CD4-positive, alpha-beta T cell (primary cell): ENCODE data around the gene CRAMP1. TPM values are rescaled to one million over a fixed set of nuclear protein-coding genes. Genes with fewer than 3 reads are reported as not detected.

Source experiments
- ATAC-seq: fragments of 200-7000 bp; cut with Tn5 transposase; one replicate; pipeline ENCODE4 v1.10.0; 2022; ENCODE audit warnings: mild to moderate bottlenecking; ENCODE audit not compliant: poor library complexity
- CTCF ChIA-PET: fragments of 350-600 bp; sonication (Branson Sonifier 250); formaldehyde crosslinking; loops from one replicate; lab custom pipeline; 2021; ENCODE audit warnings: antibody characterized with exemption, inconsistent platforms; lab: Charles Lee
- POLR2A ChIA-PET: fragments of 350-600 bp; sonication (Branson Sonifier 250); formaldehyde crosslinking; loops from one replicate; lab custom pipeline; 2021; ENCODE audit warnings: antibody characterized with exemption, inconsistent platforms; lab: Charles Lee
- DNase-seq, 14 experiments: peaks; one replicate each; pipeline ENCODE4 v3.0.0-alpha.2; 2013 to 2020; ENCODE audit warnings: mixed read lengths in 2 of 14
- H3K27ac ChIP-seq, 2 donors: one replicate each; pipeline versions ENCODE4 v1.5.1 to v1.7.0; 2013; ENCODE audit warnings: low read length in 2 of 2, low read depth in 1 of 2, mild to moderate bottlenecking in 1 of 2
- H3K27me3 ChIP-seq, 2 experiments: 1 replicate in 1 of 2; 2 replicates in 1 of 2; pipeline versions ENCODE4 v1.6.1 to v1.7.0; 2013; ENCODE audit warnings: low read length in 2 of 2, control low read depth in 1 of 2, mild to moderate bottlenecking in 1 of 2, moderate library complexity in 1 of 2; ENCODE audit not compliant: insufficient read depth in 2 of 2, control insufficient read depth in 1 of 2
- H3K36me3 ChIP-seq: one replicate; pipeline ENCODE4 v1.6.1; 2013; ENCODE audit warnings: low read length, control low read depth; ENCODE audit not compliant: insufficient read depth
- H3K4me1 ChIP-seq: one replicate; pipeline ENCODE4 v1.6.1; 2013; ENCODE audit warnings: low read length, control low read depth; ENCODE audit not compliant: insufficient read depth
- H3K4me3 ChIP-seq: one replicate; pipeline ENCODE4 v1.5.1; 2013; ENCODE audit warnings: mild to moderate bottlenecking, low read length, moderate library complexity
- H3K9me3 ChIP-seq, 2 experiments: 1 replicate in 1 of 2; 2 replicates in 1 of 2; pipeline versions ENCODE4 v1.6.1 to v1.7.0; 2013; ENCODE audit warnings: low read length in 2 of 2, mild to moderate bottlenecking in 2 of 2, control low read depth in 1 of 2, moderate library complexity in 1 of 2; ENCODE audit not compliant: control insufficient read depth in 1 of 2, insufficient read depth in 1 of 2
- H3K27ac Mint-ChIP-seq: one replicate; pipeline ENCODE4 v1.8.0; 2020; ENCODE audit warnings: mixed read lengths
- H3K27me3 Mint-ChIP-seq: one replicate; pipeline ENCODE4 v1.8.0; 2021; ENCODE audit warnings: mixed read lengths
- H3K36me3 Mint-ChIP-seq: one replicate; pipeline ENCODE4 v1.8.0; 2021; ENCODE audit warnings: low read depth, mixed read lengths
- H3K4me1 Mint-ChIP-seq: one replicate; pipeline ENCODE4 v1.8.0; 2021; ENCODE audit warnings: low read depth, mixed read lengths
- H3K4me3 Mint-ChIP-seq: one replicate; pipeline ENCODE4 v1.8.0; 2020; ENCODE audit warnings: mild to moderate bottlenecking, mixed read lengths
- H3K9me3 Mint-ChIP-seq: one replicate; pipeline ENCODE4 v1.8.0; 2020; ENCODE audit warnings: mixed read lengths
- CTCF ChIP-seq: fragments of 200-600 bp; IDR thresholded peaks from one replicate; pipeline ENCODE4 v1.8.0; 2022; ENCODE audit warnings: antibody characterized with exemption, mild to moderate bottlenecking
- intact Hi-C, 2 experiments: fragments of 100-400 bp; cut with DNase I in 1 of 2; cut with micrococcal nuclease in 1 of 2; formaldehyde crosslinking; loops; one replicate each; pipeline versions ENCODE4 v1.15.1 to v1.9.0; 2023 to 2025; cut with DNase I, micrococcal nuclease
- total RNA-seq, 174 experiments: library from RNA in 2 of 174; stranded (reverse) in 2 of 174; gene quantifications; one replicate each; pipeline ENCODE4 v1.2.3 and lab custom pipeline; 2021 to 2026

CRAMP1 gene
- total RNA-seq, 2 experiments from 2014 or later = 14.1 to 15.2 TPM

- intact Hi-C loops = no loop called here
- Mint-ChIP-seq H3K27ac (no peak overlapping the region), H3K4me1 (no peaks in the 10 kb centered on the region), H3K27me3 (no peaks in the 10 kb centered on the region), H3K4me3 (no peak overlapping the region), H3K36me3 (no peaks in the 10 kb centered on the region), H3K9me3 (no peaks in the 10 kb centered on the region)
- Histone ChIP-seq H3K9me3 (no peaks in the 10 kb centered on the region), H3K27me3 (no peaks in the 10 kb centered on the region), H3K36me3 (no peaks in the 10 kb centered on the region), H3K4me1 (no peaks in the 10 kb centered on the region), H3K4me3 (no peak overlapping the region), H3K27ac (no peak overlapping the region)
- ChIA-PET POLR2A (no interaction called here), CTCF (no interaction called here)
- no peak for TF ChIP-seq CTCF
- no peak for ATAC-seq
- DNase-seq = no peak
Observed at GRCh38 chr16:1584926-1585484, 27.2 kb upstream of the CRAMP1 start.

GRCh38 chr16:1590366-1590765 is 21.8 kb upstream of the CRAMP1 start:
- Mint-ChIP-seq H3K27me3 (no peaks in the 10 kb centered on the region), H3K4me3 (no peak overlapping the region), H3K27ac (no peak overlapping the region), H3K9me3 (no peaks in the 10 kb centered on the region), H3K4me1 (no peaks in the 10 kb centered on the region), H3K36me3 (no peaks in the 10 kb centered on the region)
- POLR2A ChIA-PET = no interaction called here
- intact Hi-C loops = no loop called here
- TF ChIP-seq CTCF = no peak
- no peaks in the 10 kb centered on the region for H3K27me3 ChIP-seq
- no peaks in the 10 kb centered on the region for H3K4me1 ChIP-seq
- no peak overlapping the region for H3K4me3 ChIP-seq
- CTCF ChIA-PET = no interaction called here
- H3K36me3 ChIP-seq = no peaks in the 10 kb centered on the region
- H3K27ac ChIP-seq = no peak overlapping the region
- DNase-seq = no peak
- H3K9me3 ChIP-seq = no peaks in the 10 kb centered on the region
- no peak for ATAC-seq

GRCh38 chr16:1590930-1591705 is 21.0 kb upstream of the CRAMP1 start:
- Mint-ChIP-seq H3K27me3 (no peaks in the 10 kb centered on the region), H3K4me3 (no peak overlapping the region), H3K9me3 (no peaks in the 10 kb centered on the region), H3K36me3 (no peaks in the 10 kb centered on the region), H3K27ac (no peak overlapping the region), H3K4me1 (no peaks in the 10 kb centered on the region)
- ChIA-PET POLR2A (no interaction called here), CTCF (no interaction called here)
- Histone ChIP-seq H3K27me3 (no peaks in the 10 kb centered on the region), H3K36me3 (no peaks in the 10 kb centered on the region), H3K27ac (no peak overlapping the region), H3K4me1 (no peaks in the 10 kb centered on the region), H3K4me3 (no peak overlapping the region), H3K9me3 (no peaks in the 10 kb centered on the region)
- intact Hi-C loops = no loop called here
- TF ChIP-seq CTCF = no peak
- ATAC-seq (no peak), DNase-seq (no peak)
